ENCODE measurements around the gene PHYKPL. TPM values are rescaled to one million over a fixed set of nuclear protein-coding genes. Genes with fewer than 3 reads are reported as not detected.
"Not testable (repeated sequence)": the region's sequence is repeated elsewhere in the genome, so short reads cannot be mapped to it uniquely, and the experiment has no call there.

The PHYKPL gene
- total and polyA plus RNA-seq, 7 donors = 22.3 to 51.6 (median 43.4) TPM

DNA sequence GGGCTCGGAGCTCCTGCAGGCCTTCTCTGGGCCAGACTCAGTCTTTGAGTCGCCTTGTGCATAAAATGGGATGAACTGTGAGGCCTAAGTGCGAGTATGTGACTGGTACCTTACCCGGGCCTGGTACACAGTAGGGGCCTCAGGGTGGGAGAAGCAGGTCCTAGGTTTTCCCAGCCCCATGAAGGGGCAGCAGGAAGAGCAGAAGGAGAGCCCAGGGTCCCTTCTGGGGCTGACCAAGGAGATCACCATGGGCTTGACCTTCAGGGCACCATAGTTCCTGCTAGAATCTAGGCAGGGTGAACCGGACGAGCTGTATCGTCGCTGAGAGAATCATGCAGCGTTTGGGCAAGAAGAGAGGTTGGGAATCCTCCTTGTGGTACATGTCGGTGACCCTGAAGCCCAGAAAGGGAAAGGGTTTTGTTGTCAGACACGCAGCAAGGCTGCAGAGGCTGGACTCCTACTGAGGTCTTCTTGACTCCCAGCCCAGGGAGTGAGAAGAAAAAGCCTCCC lies 373 bp upstream of the PHYKPL start:
- Histone ChIP-seq H3K4me1 (peaks cover 61% of the 10 kb centered on the region), H3K27me3 (ENCODE audit: insufficient read depth in 3 of 3, low read length in 2 of 3) (no peaks in the 10 kb centered on the region), H3K4me3 (peak overlapping the region; percentile 94), H3K9me3 (no peaks in the 10 kb centered on the region), H3K27ac (peak overlapping the region; percentile 99), H3K36me3 (ENCODE audit: insufficient read depth in 1 of 2, low read depth in 1 of 2) (peaks cover 0 to 27% of the 10 kb centered on the region in 2 donors)
- WGBS, 3 donors = 45 to 58% (median 52%) methylated on average over 11 of the region's 11 CpGs
- DNase-seq (no peak), ATAC-seq (peak in 1 of 4 donors; percentile 0)
- intact Hi-C loops (cut with DNase I) = loop anchor here in 1 of 2 donors (5.0 kb wide), 1 partner anchor 359 kb away; the partner anchor contains the start of gene COL23A1
- no peak for TF ChIP-seq CTCF (IDR thresholded peaks at IDR 0.05)

DNA sequence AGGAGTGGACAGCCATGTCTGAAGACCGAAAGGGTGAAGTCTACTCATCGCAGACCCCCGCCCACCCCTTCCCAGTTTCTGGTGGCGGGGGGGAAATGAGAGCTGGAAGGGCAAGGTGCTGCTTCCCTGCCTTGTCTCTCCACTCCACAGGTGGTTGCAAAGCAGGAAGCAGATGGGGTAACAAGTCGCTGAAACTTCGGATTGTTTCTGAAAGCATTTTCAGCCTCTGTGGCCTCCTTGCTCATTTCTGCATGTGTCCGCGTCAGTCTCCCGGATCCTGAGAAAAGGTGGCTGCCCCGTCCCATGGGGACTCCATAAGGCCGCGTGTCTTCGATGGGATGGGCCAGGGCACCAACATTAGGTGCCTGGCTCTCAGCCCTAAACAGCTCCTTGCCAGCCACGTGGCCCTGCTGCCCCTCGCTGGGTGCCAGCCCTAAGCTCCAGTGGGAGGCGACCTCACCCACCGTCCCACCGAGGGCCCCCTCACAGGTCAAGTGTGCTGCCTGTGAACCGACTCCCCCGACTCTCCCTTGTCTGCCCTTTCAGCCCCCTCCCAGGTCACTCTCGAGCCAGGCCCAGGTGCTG lies 971 bp downstream of the PHYKPL start:
- ATAC-seq (peak; percentile 11 to 32 (median 24)), DNase-seq (no peak)
- H3K27me3 ChIP-seq (ENCODE audit: insufficient read depth in 3 of 3, low read length in 2 of 3) = no peaks in the 10 kb centered on the region
- peaks cover 48% of the 10 kb centered on the region for H3K4me1 ChIP-seq
- no peaks in the 10 kb centered on the region for H3K9me3 ChIP-seq
- no peak for TF ChIP-seq CTCF (IDR thresholded peaks at IDR 0.05)
- 17 to 19% (median 17%) methylated on average over 21 of the region's 21 CpGs for WGBS, 3 donors
- H3K36me3 ChIP-seq (ENCODE audit: insufficient read depth in 1 of 2, low read depth in 1 of 2) = peaks cover 0 to 39% of the 10 kb centered on the region in 2 donors
- H3K27ac ChIP-seq = peak overlapping the region; percentile 99
- intact Hi-C loops (cut with DNase I) = loop anchor here in 1 of 2 donors (5.0 kb wide), 1 partner anchor 361 kb away; the partner anchor contains the start of gene COL23A1
- peak overlapping the region; percentile 94 for H3K4me3 ChIP-seq

DNA sequence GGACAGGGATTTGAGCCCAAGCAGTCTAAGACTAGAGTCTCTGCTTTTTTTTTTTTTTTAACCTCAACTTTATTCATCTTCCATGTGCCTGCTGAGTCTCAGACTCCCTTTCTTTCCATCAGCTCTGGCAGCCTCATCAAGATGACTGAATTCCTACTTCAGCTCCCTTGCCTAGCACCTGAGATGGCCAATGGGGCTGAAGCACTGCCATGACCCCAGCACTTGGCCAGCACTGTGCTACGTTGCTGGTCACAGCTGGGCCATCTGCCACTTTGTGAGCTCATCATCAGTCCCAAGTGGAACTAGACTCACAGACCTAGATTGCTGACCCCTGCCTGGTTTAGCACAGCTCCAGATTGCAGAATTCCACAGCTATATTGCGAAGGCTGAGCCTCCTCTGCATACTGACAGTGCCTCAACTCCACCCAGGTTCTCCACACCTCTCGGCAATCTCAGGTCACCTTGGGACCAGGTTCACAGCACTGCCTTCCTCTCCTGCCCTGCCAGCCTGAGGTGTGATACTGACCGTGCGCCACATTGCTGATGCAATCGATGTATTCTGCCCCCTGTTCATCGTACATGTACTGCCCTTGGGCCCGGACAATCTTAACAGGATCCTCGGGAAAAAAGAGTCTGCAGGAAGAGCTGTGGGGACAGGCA lies 1.6 kb downstream of the PHYKPL start:
- Histone ChIP-seq H3K9me3 (no peaks in the 10 kb centered on the region), H3K4me3 (peak overlapping the region; percentile 94), H3K4me1 (peaks cover 43% of the 10 kb centered on the region), H3K27ac (peak overlapping the region; percentile 99), H3K27me3 (ENCODE audit: insufficient read depth in 3 of 3, low read length in 2 of 3) (no peaks in the 10 kb centered on the region), H3K36me3 (ENCODE audit: insufficient read depth in 1 of 2, low read depth in 1 of 2) (peaks cover 0 to 45% of the 10 kb centered on the region in 2 donors)
- DNase-seq (peak; percentile 87 to 94), ATAC-seq (peak; percentile 60 to 76 (median 72))
- WGBS, 3 donors = 45 to 53% (median 46%) methylated on average over 9 of the region's 9 CpGs
- intact Hi-C loops (cut with DNase I) = loop anchor here in 1 of 2 donors (5.0 kb wide), 1 partner anchor 361 kb away; the partner anchor contains the start of gene COL23A1
- TF ChIP-seq CTCF (IDR thresholded peaks at IDR 0.05) = no peak

- peak overlapping the region; percentile 94 for H3K4me3 ChIP-seq
- DNase-seq = peak in 1 of 2 donors; percentile 34
Observed at GRCh38 chr5:178229861-178230260, 2.7 kb downstream of the PHYKPL start.

GRCh38 chr5:178229111-178229510 lies 3.5 kb downstream of the PHYKPL start:
- H3K36me3 ChIP-seq (ENCODE audit: insufficient read depth in 1 of 2, low read depth in 1 of 2) = peaks cover 9 to 62% of the 10 kb centered on the region in 2 donors
- WGBS, 3 donors = 94 to 95% (median 94%) methylated on average over 13 of the region's 13 CpGs

More at GRCh38 chr5:178229861-178230260, 2.7 kb downstream of the PHYKPL start:
- no peaks in the 10 kb centered on the region for H3K9me3 ChIP-seq
- peak overlapping the region; percentile 99 for H3K27ac ChIP-seq
- TF ChIP-seq CTCF (IDR thresholded peaks at IDR 0.05) = no peak
- no peak for ATAC-seq
- intact Hi-C loops (cut with DNase I) = loop anchor here in 1 of 2 donors (5.0 kb wide), 1 partner anchor 362 kb away; the partner anchor contains the start of gene COL23A1
- H3K27me3 ChIP-seq (ENCODE audit: insufficient read depth in 3 of 3, low read length in 2 of 3) = no peaks in the 10 kb centered on the region
- H3K36me3 ChIP-seq (ENCODE audit: insufficient read depth in 1 of 2, low read depth in 1 of 2) = peaks cover 3 to 55% of the 10 kb centered on the region in 2 donors
- peaks cover 39% of the 10 kb centered on the region for H3K4me1 ChIP-seq
- 87 to 90% (median 88%) methylated on average over 10 of the region's 10 CpGs for WGBS, 3 donors

More at GRCh38 chr5:178229111-178229510, 3.5 kb downstream of the PHYKPL start:
- H3K4me3 ChIP-seq; H3K27ac ChIP-seq; ATAC-seq; intact Hi-C loops (cut with DNase I); H3K9me3 ChIP-seq; H3K27me3 ChIP-seq (ENCODE audit: insufficient read depth in 3 of 3, low read length in 2 of 3): not testable (repeated sequence)
- DNase-seq = peak in 1 of 2 donors; percentile 42
- H3K4me1 ChIP-seq = peaks cover 39% of the 10 kb centered on the region

Measured in psoas muscle (tissue), 8 donors.